PC-3 (cell line): Measurements from ENCODE around the gene CHIA. TPM values are rescaled to one million over a fixed set of nuclear protein-coding genes. Genes with fewer than 3 reads are reported as not detected.

Source experiments
- ATAC-seq: fragments of 200-7000 bp; cut with Tn5 transposase; 2 replicates; pipeline ENCODE4 v1.9.1; 2020; ENCODE audit warnings: mild to moderate bottlenecking, moderate library complexity
- BruUV-seq: library from RNA; stranded (reverse); fragments of 400-500 nt; replicated peaks from 2 replicates; lab custom pipeline; 2021; lab: Mats Ljungman, UMichigan
- CTCF ChIA-PET: fragments of 300-600 bp; sonication (Branson Sonifier 250); formaldehyde crosslinking; loops from one replicate; lab custom pipeline; 2022; ENCODE audit warnings: antibody characterized with exemption; lab: Charles Lee
- POLR2A ChIA-PET: fragments of 300-600 bp; sonication (Branson Sonifier 250); formaldehyde crosslinking; loops from one replicate; lab custom pipeline; 2022; ENCODE audit warnings: antibody characterized with exemption; ENCODE audit not compliant: unreplicated experiment; lab: Charles Lee
- DNase-seq: peaks from one replicate; pipeline ENCODE4 v3.0.0-alpha.2; 2015
- H2AFZ ChIP-seq: fragments of 300-600 bp; sonication (generic); 2 replicates; pipeline ENCODE4 v1.6.0; 2016; ENCODE audit warnings: antibody characterized with exemption, low read length
- H3F3A ChIP-seq: fragments of 300-600 bp; sonication (generic); one replicate; pipeline ENCODE4 v1.6.0; 2017; ENCODE audit warnings: antibody characterized with exemption, low read length, control low read depth, mild to moderate bottlenecking; ENCODE audit not compliant: unreplicated experiment
- H3K27ac ChIP-seq: fragments of 300-600 bp; sonication (generic); 2 replicates; pipeline ENCODE4 v1.5.1; 2016; ENCODE audit warnings: mild to moderate bottlenecking, low read length
- H3K27me3 ChIP-seq: fragments of 300-600 bp; sonication (generic); 2 replicates; pipeline ENCODE4 v1.6.1; 2016; ENCODE audit warnings: low read length, mixed read lengths
- H3K36me3 ChIP-seq: fragments of 300-600 bp; sonication (generic); 2 replicates; pipeline ENCODE4 v1.6.1; 2016; ENCODE audit warnings: low read depth, mixed run types, low read length, mixed read lengths
- H3K4me1 ChIP-seq: fragments of 300-600 bp; sonication (generic); 2 replicates; pipeline ENCODE4 v1.5.1; 2016; ENCODE audit warnings: low read length; ENCODE audit not compliant: insufficient read depth
- H3K4me2 ChIP-seq: fragments of 300-600 bp; sonication (generic); 2 replicates; pipeline ENCODE4 v1.6.0; 2016; ENCODE audit warnings: low read length
- H3K4me3 ChIP-seq: fragments of 300-600 bp; sonication (generic); 2 replicates; pipeline ENCODE4 v1.5.1; 2016; ENCODE audit warnings: mild to moderate bottlenecking, low read length, mixed read lengths
- H3K79me2 ChIP-seq: fragments of 300-600 bp; sonication (generic); 2 replicates; pipeline ENCODE4 v1.6.1; 2017; ENCODE audit warnings: low read length, mixed read lengths
- H3K9ac ChIP-seq: fragments of 300-600 bp; sonication (generic); 2 replicates; pipeline ENCODE4 v1.6.0; 2016; ENCODE audit warnings: mild to moderate bottlenecking, low read length
- H3K9me2 ChIP-seq: fragments of 300-600 bp; sonication (generic); replicated peaks from 2 replicates; pipeline ENCODE4 v1.6.1; 2016; ENCODE audit warnings: mixed run types, low read length, mixed read lengths
- H3K9me3 ChIP-seq: fragments of 300-600 bp; sonication (generic); 2 replicates; pipeline ENCODE4 v1.6.1; 2016; ENCODE audit warnings: low read length, mixed read lengths
- H4K20me1 ChIP-seq: fragments of 300-600 bp; sonication (generic); 2 replicates; pipeline ENCODE4 v1.6.1; 2016; ENCODE audit warnings: low read length, mixed read lengths
- CTCF ChIP-seq: fragments of 300-600 bp; sonication (generic); conservative IDR thresholded peaks from 2 replicates; pipeline ENCODE4 v1.5.1; 2017; ENCODE audit warnings: antibody characterized with exemption, low read depth, mild to moderate bottlenecking, low read length
- EZH2 ChIP-seq: fragments of 300-600 bp; sonication (generic); IDR thresholded peaks from one replicate; pipeline ENCODE4 v1.6.1; 2017; ENCODE audit warnings: antibody characterized with exemption, mild to moderate bottlenecking, low read length; ENCODE audit not compliant: unreplicated experiment
- EZH2phosphoT487 ChIP-seq: fragments of 300-600 bp; sonication (generic); IDR thresholded peaks from 2 replicates; pipeline ENCODE4 v1.6.1; 2018; ENCODE audit warnings: mild to moderate bottlenecking, antibody characterized with exemption, low read length, borderline replicate concordance
- intact Hi-C: fragments of 100-400 bp; cut with micrococcal nuclease; formaldehyde crosslinking; loops from 2 replicates; pipeline ENCODE4 v1.9.0; 2023
- total RNA-seq: library from RNA; depleted of rRNA; stranded (reverse); fragments of >200 nt; gene quantifications from 2 replicates; pipeline ENCODE4 v1.2.3, GENCODE V29; 2014; rRNA removed

Gene CHIA
- total RNA-seq, 1 experiment from 2014 or later, result not detected

- TF ChIP-seq CTCF (no peak), EZH2 (no peak), EZH2phosphoT487 (no peak)
- no peaks in the 10 kb centered on the region for H3K9me2 ChIP-seq
- H3K4me1 ChIP-seq, result no peaks in the 10 kb centered on the region
- ChIA-PET CTCF (no interaction called here), POLR2A (no interaction called here)
- H3K4me2 ChIP-seq, result no peak overlapping the region
- no peak overlapping the region for H2AFZ ChIP-seq
- BruUV-seq, result no TSS peak
- H3F3A ChIP-seq, result no peaks in the 10 kb centered on the region
- no peak overlapping the region for H3K4me3 ChIP-seq
- intact Hi-C loops, result no loop called here
- peak; percentile 23 for DNase-seq
- no peak overlapping the region for H3K27ac ChIP-seq
- H3K27me3 ChIP-seq, result peaks cover 61% of the 10 kb centered on the region
- H3K79me2 ChIP-seq, result no peaks in the 10 kb centered on the region
- peak; percentile 18; the same call in 1 of the 2 replicates for ATAC-seq
- no peaks in the 10 kb centered on the region for H3K9me3 ChIP-seq
- no peaks in the 10 kb centered on the region for H4K20me1 ChIP-seq
- H3K36me3 ChIP-seq, result no peaks in the 10 kb centered on the region
- no peak overlapping the region for H3K9ac ChIP-seq
Measured at GRCh38 chr1:111369177-111369576, 78.5 kb downstream of the CHIA start.

- Histone ChIP-seq H3K27ac (no peak overlapping the region), H4K20me1 (no peaks in the 10 kb centered on the region), H3K36me3 (no peaks in the 10 kb centered on the region), H3K9me2 (no peaks in the 10 kb centered on the region), H3F3A (no peaks in the 10 kb centered on the region), H3K79me2 (no peaks in the 10 kb centered on the region), H3K4me1 (no peaks in the 10 kb centered on the region), H2AFZ (no peak overlapping the region), H3K9ac (no peak overlapping the region), H3K4me2 (no peak overlapping the region), H3K27me3 (peaks cover 59% of the 10 kb centered on the region), H3K9me3 (no peaks in the 10 kb centered on the region), H3K4me3 (no peak overlapping the region)
- intact Hi-C loops, result no loop called here
- TF ChIP-seq EZH2 (no peak), EZH2phosphoT487 (no peak), CTCF (no peak)
- no peak for ATAC-seq
- CTCF ChIA-PET, result no interaction called here
- BruUV-seq, result no TSS peak
- DNase-seq, result no peak
- POLR2A ChIA-PET, result no interaction called here
Measured at GRCh38 chr1:111369645-111370044, 79.0 kb downstream of the CHIA start.

Other genes starting within 250 kb of the CHIA start
- 25.7 and 30.0 TPM in 2 replicates for gene DRAM2, start 150.8 kb upstream of the CHIA start, total RNA-seq
- gene CEPT1, start 150.6 kb upstream of the CHIA start, total RNA-seq, result 20.6 and 29.6 TPM in 2 replicates
- gene DENND2D, start 90.2 kb upstream of the CHIA start, total RNA-seq, result 3.2 and 4.0 TPM in 2 replicates
- 0.55 TPM in 1 of 2 replicates, not detected in the other for gene CHI3L2, start 63.1 kb upstream of the CHIA start, total RNA-seq
- 7.8 and 8.2 TPM in 2 replicates for gene OVGP1, start 136.9 kb downstream of the CHIA start, total RNA-seq
- gene WDR77, start 158.4 kb downstream of the CHIA start, total RNA-seq, result 62.1 and 67.9 TPM in 2 replicates
- 448 and 612 TPM in 2 replicates for gene ATP5PB, start 158.6 kb downstream of the CHIA start, total RNA-seq
- 1.4 TPM in 1 of 2 replicates, not detected in the other for gene C1orf162, start 183.1 kb downstream of the CHIA start, total RNA-seq
- gene ADORA3, start 212.8 kb downstream of the CHIA start, total RNA-seq, result not detected in 2 replicates
- not detected in 2 replicates for gene TMIGD3, start 212.8 kb downstream of the CHIA start, total RNA-seq